ENCODE results near the gene CARD14.
A peak's percentile ranks its signal among the peaks of the same experiment; 100 is the strongest.
"Not testable (repeated sequence)": the region's sequence is repeated elsewhere in the genome, so short reads cannot be mapped to it uniquely, and the experiment has no call there.

Gene CARD14

GRCh38 chr17:80151333-80151732 lies 18.5 kb upstream of the CARD14 start:
- DNase-seq (ENCODE audit: low spot score) = no peak

DNA sequence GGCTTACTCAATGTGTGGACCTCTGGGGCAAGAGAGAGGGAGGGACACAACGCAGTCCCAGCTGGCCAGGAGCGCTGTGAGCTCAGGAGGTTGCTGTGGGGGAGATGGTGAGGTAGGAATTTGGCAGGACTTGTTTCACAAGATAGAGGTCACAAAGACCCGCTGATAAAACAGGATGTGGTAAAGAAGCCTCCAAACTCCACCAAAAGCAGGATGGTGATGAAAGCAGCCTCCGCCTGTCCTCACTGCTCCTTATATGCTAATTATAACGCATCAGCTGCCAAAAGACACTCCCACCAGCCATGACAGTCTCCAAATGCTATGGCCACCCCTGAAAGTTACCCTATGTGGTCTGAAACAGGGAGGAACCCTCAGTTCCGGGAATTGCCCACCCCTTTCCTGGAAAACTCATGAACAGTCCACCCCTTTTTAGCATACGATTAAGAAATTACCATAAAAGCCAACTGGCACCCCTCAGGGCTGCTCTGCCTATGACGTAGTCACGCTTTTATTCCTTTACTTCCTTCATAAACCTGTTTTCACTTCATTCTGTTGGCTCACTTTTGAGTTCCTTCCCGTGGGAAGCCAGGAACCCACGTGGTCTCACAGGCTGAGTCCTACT lies 17.6 kb upstream of the CARD14 start:
- no peak for DNase-seq (ENCODE audit: low spot score)

- peak; percentile 53 for DNase-seq (ENCODE audit: low spot score)
Observed at GRCh38 chr17:80153004-80153403, 16.8 kb upstream of the CARD14 start.

GRCh38 chr17:80154166-80154565 lies 15.7 kb upstream of the CARD14 start:
- DNase-seq (ENCODE audit: low spot score) = no peak

DNA sequence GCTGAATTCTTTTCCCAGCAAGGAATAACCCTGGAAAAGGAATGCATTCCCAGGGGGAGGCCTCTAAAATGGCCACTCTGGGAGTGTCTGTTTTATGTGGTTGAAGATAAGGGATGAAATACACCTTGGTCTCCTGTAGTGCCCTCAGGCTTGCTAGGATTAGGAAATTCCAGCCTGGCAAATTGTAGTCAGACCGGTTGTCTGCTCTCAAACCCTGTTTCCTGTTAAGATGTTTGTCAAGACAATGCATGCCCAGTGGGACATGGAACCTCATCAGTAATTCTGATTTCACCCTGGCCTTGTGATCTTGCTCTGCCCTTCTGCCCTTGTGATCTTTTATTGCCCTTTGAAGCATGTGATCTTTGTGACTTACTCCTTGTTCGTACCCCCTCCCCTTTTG lies 14.2 kb upstream of the CARD14 start:
- not testable (repeated sequence) for DNase-seq (ENCODE audit: low spot score)

GRCh38 chr17:80158846-80159245 lies 11.0 kb upstream of the CARD14 start:
- no peak for DNase-seq (ENCODE audit: low spot score)

DNA sequence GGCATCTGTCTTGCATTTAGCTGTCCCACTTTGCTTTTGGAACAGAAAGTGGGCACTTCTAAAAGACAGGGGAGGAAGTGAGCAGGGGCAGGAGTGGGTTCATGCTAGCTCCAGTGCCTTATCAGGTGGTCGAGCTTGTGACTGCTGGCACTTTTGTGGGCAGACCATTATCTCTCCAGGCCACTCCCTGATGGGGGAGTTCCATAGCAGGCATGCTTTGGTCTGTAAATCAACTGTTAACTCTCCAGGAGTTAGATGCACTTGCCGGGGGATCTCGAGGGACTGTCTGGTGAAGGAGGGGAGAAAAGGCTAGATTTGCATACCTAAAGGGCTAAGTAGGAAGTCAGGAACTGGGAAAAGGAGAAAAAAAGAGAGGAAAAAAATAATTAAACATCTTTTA lies 9.3 kb upstream of the CARD14 start:
- DNase-seq (ENCODE audit: low spot score) = no peak

GRCh38 chr17:80163336-80163735 lies 6.5 kb upstream of the CARD14 start:
- no peak for DNase-seq (ENCODE audit: low spot score)

GRCh38 chr17:80164185-80164584 lies 5.6 kb upstream of the CARD14 start:
- DNase-seq (ENCODE audit: low spot score) = no peak

DNA sequence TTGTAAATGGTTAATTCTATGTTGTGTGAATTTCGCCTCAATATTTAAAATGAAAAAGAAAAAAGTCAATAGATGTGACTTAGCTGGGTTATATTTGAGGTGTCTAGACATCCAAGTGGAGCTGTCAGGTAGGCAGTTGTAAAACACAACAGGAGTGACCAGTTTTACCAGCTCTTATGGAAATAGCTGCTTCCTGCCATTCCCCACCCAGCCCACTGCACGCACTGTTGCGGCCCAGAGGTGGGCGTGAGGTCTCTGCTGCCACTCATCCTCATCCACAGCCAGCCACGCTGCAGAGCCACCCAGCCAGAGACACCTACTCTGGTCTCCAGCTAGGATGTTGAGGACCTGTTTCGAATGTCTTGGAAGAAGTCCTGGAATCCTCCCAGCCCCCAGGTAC lies 3.4 kb upstream of the CARD14 start:
- DNase-seq (ENCODE audit: low spot score) = no peak

- no peak for DNase-seq (ENCODE audit: low spot score)
Observed at GRCh38 chr17:80168371-80168770, 1.5 kb upstream of the CARD14 start.

DNA sequence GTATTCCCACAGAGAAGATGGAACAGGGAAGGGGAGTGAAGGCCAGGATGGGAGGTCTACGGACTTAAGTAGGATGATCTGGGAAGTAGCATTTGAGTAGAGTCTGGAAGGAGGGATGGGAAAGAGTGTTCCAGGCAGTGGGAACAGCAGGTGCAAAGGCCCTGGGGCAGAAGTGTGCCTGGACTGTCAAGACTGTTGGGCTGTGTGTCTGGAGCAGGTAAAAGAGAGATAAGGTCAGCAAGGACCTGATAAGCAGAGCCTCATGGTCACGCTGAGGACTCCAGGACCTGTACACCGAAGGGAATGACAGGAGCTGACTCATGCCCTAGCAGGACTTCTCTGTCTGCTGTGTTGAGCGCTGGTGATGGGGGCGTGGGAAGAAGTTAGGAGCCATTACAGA lies 723 bp upstream of the CARD14 start:
- DNase-seq (ENCODE audit: low spot score) = no peak

GRCh38 chr17:80171681-80172080 lies 1.9 kb downstream of the CARD14 start:
- DNase-seq (ENCODE audit: low spot score) = no peak

DNA sequence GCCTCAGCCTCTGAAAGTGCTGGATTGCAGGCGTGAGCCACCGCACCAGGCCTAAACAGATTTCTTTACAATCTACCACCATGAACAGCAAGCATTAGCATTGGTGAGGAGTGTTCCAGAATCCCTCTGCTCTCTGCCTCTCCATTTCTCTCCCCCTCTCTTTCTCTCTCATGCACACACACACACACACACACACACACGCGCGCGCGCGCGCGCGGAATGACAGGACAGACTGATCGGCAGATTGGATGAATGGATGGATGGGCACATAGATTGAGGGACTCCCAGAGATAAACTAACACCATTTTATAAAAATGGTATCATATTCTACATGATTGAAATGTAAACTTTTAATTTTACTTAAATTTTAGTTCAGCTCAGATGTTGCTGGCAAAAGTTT lies 3.3 kb downstream of the CARD14 start:
- no peak for DNase-seq (ENCODE audit: low spot score)

- DNase-seq (ENCODE audit: low spot score) = no peak
Observed at GRCh38 chr17:80173916-80174315, 4.1 kb downstream of the CARD14 start.

GRCh38 chr17:80176757-80177156 lies 6.9 kb downstream of the CARD14 start:
- no peak for DNase-seq (ENCODE audit: low spot score)

- DNase-seq (ENCODE audit: low spot score) = no peak
Observed at GRCh38 chr17:80177986-80178595, 8.3 kb downstream of the CARD14 start.

DNA sequence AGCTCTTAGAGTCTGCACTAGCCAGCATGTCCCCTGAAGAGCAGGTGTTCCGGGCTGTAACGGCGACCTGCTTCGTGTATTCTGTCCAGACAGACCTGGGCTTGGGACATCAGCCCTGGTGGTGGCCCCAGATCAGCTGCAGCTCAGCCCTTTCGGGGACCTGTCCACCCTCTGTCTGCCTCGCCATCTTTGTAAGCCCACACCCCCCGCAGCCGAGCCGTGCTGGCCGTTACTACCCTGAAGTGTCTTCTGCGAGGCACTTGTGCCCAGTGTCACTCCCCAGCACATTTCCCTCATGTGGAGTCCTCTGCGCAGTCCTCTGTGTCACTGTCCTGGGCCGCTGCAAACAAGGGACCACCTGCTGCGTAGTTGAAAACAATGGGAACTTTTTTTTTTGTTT lies 10.4 kb downstream of the CARD14 start:
- DNase-seq (ENCODE audit: low spot score) = no peak

- no peak for DNase-seq (ENCODE audit: low spot score)
Observed at GRCh38 chr17:80181431-80181830, 11.6 kb downstream of the CARD14 start.

DNA sequence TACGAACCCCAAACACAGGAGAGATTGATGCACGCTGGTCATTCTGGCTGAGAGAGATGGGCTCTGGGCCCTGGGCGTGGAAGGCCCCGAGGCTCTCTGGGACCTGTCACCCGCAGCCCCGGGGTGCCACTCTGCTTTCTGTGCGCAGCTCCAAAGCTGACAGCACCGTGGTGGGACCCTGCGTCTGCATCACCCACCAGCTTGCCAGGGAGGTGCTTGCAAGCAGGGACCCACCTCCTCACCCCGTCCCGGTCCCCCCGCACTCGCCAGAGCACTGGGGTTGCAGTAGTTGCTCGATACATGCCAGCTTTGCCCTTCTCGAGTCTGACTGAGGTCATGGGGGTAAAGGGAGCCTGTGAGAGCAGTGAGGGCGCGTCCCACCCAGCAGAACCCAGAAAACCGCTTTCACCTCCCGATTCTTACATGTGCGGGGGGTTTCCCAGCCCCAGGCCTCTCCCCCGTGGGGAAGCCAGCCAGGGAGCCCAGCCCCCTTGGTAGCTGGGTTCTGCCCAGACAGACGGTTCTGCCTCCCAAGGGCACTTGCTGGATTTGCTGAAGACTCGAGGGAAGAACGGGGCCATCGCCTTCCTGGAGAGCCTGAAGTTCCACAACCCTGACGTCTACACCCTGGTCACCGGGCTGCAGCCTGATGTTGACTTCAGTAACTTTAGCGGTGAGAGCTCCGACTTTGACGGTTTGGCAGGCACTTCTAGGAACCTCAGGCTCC lies 12.5 kb downstream of the CARD14 start:
- DNase-seq (ENCODE audit: low spot score) = no peak

DNA sequence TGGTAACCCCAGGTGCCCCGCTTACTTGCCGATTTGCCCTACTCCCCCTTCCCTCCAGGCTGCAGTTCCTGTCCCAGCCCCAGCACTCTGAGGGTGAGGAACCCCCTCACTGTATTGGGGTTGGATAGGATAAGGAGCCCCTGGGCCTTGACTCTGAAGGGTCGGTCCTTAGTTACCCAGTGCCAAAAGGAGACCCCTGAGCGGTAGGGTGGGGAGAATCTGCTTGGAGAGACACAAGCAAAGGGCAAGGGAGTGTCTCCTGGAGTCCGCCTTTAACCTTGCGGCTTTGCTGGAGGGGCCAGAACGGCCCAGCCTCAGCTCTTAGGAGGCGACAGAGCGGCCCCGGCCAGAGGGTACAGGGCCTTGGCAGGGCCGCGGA lies 13.0 kb downstream of the CARD14 start:
- no peak for DNase-seq (ENCODE audit: low spot score)

- DNase-seq (ENCODE audit: low spot score) = no peak
Observed at GRCh38 chr17:80183581-80184422, 14.0 kb downstream of the CARD14 start.

DNA sequence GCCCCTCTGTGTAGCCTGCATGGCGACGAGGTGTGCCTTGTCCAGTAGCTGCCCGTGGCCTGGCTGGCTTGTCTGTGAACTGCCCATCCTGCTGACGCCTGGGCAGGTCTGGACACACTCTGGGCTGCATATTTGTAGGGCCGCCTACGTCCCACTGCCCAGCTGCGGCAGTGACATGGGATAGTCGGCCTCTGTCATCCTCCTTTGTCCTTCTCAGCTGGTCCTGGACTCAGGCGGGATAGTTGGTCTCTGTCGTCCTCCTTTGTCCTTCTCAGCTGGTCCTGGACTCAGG lies 14.5 kb downstream of the CARD14 start:
- DNase-seq (ENCODE audit: low spot score) = no peak

All from NAMALWA (cell line).